Heart left ventricle (tissue), 16 donors: ENCODE results near the gene PDCD4. TPM values are rescaled to one million over a fixed set of nuclear protein-coding genes. Genes with fewer than 3 reads are reported as not detected.

Source experiments
- ATAC-seq, 4 donors: fragments of 200-7000 bp; cut with Tn5 transposase; one replicate each; pipeline ENCODE4 v1.9.1; 2020 to 2022; ENCODE audit warnings: moderate library complexity in 4 of 4, mild to moderate bottlenecking in 3 of 4, moderate number of reproducible peaks in 1 of 4
- DNase-seq, 5 donors: peaks; one replicate each; pipeline ENCODE4 v3.0.0-alpha.2; 2020
- H3K27ac ChIP-seq, 12 donors: fragments of 200-600 bp; sonication (generic) in 4 of 12; one replicate each; pipeline versions ENCODE4 v1.5.0 to v1.8.0; 2016 to 2022; ENCODE audit warnings: mild to moderate bottlenecking in 2 of 12
- H3K27me3 ChIP-seq, 9 donors: fragments of 200-600 bp; sonication (generic) in 2 of 9; one replicate each; pipeline versions ENCODE4 v1.5.1 to v1.8.0; 2016 to 2022; ENCODE audit warnings: mild to moderate bottlenecking in 3 of 9
- H3K36me3 ChIP-seq, 9 donors: fragments of 200-600 bp; sonication (generic) in 2 of 9; one replicate each; pipeline versions ENCODE4 v1.5.0 to v1.8.0; 2018 to 2022; ENCODE audit warnings: mild to moderate bottlenecking in 2 of 9
- H3K4me1 ChIP-seq, 12 donors: fragments of 200-600 bp; sonication (generic) in 4 of 12; one replicate each; pipeline versions ENCODE4 v1.5.0 to v1.8.0; 2016 to 2022; ENCODE audit warnings: mild to moderate bottlenecking in 3 of 12
- H3K4me3 ChIP-seq, 12 donors: fragments of 200-600 bp; sonication (generic) in 4 of 12; one replicate each; pipeline versions ENCODE4 v1.5.0 to v1.8.0; 2017 to 2022; ENCODE audit warnings: mild to moderate bottlenecking in 9 of 12, moderate library complexity in 4 of 12
- H3K9me3 ChIP-seq, 12 donors: fragments of 200-600 bp; sonication (generic) in 4 of 12; one replicate each; pipeline versions ENCODE4 v1.5.0 to v1.8.0; 2016 to 2022; ENCODE audit warnings: mild to moderate bottlenecking in 1 of 12
- POLR2A ChIP-seq, 2 donors: fragments of 450-650 bp; IDR thresholded peaks; one replicate each; pipeline ENCODE4 v1.6.1; 2017; ENCODE audit warnings: antibody characterized with exemption in 2 of 2, mild to moderate bottlenecking in 2 of 2, moderate library complexity in 2 of 2
- whole genome bisulfite sequencing, 4 donors: extraction: QIAGEN DNeasy Blood & Tissue Kit in 2 of 4; methylation state at CpG; one replicate each; pipeline versions ENCODE4 v1.1.5 to v1.1.7; 2013 to 2018; 5-methylcytosine and 5-hydroxymethylcytosine counted together
- intact Hi-C, 10 donors: fragments of 100-400 bp; cut with DNase I; formaldehyde crosslinking; loops; one replicate each; pipeline versions ENCODE4 v1.11.1 to v1.14.2; 2022
- polyA plus RNA-seq, 2 donors: library from polyadenylated mRNA; stranded (reverse); fragments of 200-250 nt; gene quantifications; one replicate each; pipeline ENCODE4 v1.2.3, GENCODE V29; 2013
- total RNA-seq, 9 donors: library from RNA; depleted of rRNA in 2 of 9; stranded (reverse); fragments of >200 nt in 2 of 9; fragmentation: NEBNext Ultra II Directional in 3 of 9; extraction: Animal tissue kit (Norgen Biotek cat#: 25700) in 3 of 9; gene quantifications; one replicate each; pipeline versions ENCODE4 v1.1.0 to v1.2.4, GENCODE V29; 2016 to 2023
- TF ChIP-seq, protein P1 (sequence below), 12 donors: fragments of 200-600 bp; sonication (generic) in 4 of 12; IDR thresholded peaks; one replicate each; pipeline versions ENCODE4 v1.5.0 to v1.8.0; 2018 to 2022; ENCODE audit warnings: antibody characterized with exemption in 12 of 12, mild to moderate bottlenecking in 5 of 12
- donor health status: ischemic (EF 13 %, LVEDD 7.1; RV severe dilation, severe dysfunction).
- donor health status: healthy with polysubstance abuse.
- donor health status: DM: no; HTN: yes; CAD: no.
- donor health status: DM: no; HTN: no; CAD: no.
- donor health status: ischemic (EF 25% LVEDD 6.9; RV normal size, moderate dysfunction).
- donor health status: ischemic (EF 25% LVEDD 5.7; RV mildly dilated, moderate dysfunction).
- donor health status: healthy.
- donor health status: DM: yes; HTN: yes; CAD: no.
- donor health status: ischemic (EF 35%, LVEDD 5.7; RV mildly dilated, moderate dysfunction).
- donor health status: nonischemic (EF 11% LVEDD 7.7; RV severe dilation, severe dysfunction).
- donor health status: DM: yes; HTN: yes; CAD: no.
- donor health status: PGD.
- donor health status: ischemic (EF 29% LVEDD 5.4; RV normal size, mild dysfunction).
- donor health status: nonischemic (EF 23%, LVEDD 6.1; RV moderate dilation, normal function).

The PDCD4 gene
- total and polyA plus RNA-seq, 11 donors, result 18.2 to 73.2 (median 42.6) TPM

- ATAC-seq, result no peak
- peak in 1 of 5 donors; percentile 16 for DNase-seq
- peaks cover 0 to 19% (median 0%) of the 10 kb centered on the region in 9 donors for H3K36me3 ChIP-seq
- no peak overlapping the region for H3K4me3 ChIP-seq
- H3K4me1 ChIP-seq, result peaks cover 0 to 24% (median 3%) of the 10 kb centered on the region in 12 donors
- TF ChIP-seq, protein P1, sequence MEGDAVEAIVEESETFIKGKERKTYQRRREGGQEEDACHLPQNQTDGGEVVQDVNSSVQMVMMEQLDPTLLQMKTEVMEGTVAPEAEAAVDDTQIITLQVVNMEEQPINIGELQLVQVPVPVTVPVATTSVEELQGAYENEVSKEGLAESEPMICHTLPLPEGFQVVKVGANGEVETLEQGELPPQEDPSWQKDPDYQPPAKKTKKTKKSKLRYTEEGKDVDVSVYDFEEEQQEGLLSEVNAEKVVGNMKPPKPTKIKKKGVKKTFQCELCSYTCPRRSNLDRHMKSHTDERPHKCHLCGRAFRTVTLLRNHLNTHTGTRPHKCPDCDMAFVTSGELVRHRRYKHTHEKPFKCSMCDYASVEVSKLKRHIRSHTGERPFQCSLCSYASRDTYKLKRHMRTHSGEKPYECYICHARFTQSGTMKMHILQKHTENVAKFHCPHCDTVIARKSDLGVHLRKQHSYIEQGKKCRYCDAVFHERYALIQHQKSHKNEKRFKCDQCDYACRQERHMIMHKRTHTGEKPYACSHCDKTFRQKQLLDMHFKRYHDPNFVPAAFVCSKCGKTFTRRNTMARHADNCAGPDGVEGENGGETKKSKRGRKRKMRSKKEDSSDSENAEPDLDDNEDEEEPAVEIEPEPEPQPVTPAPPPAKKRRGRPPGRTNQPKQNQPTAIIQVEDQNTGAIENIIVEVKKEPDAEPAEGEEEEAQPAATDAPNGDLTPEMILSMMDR (IDR thresholded peaks at IDR 0.05), result no peak
- TF ChIP-seq POLR2A (IDR thresholded peaks at IDR 0.05), result no peak
- H3K27me3 ChIP-seq, result no peaks in the 10 kb centered on the region
- peaks cover 0 to 12% (median 0%) of the 10 kb centered on the region in 12 donors for H3K9me3 ChIP-seq
- no peak overlapping the region for H3K27ac ChIP-seq
- intact Hi-C loops, result no loop called here
- WGBS, 4 donors, result 95 to 97% (median 96%) methylated on average over 4 of the region's 4 CpGs
Measured at GRCh38 chr10:110939419-110939818, 67.7 kb downstream of the PDCD4 start.

DNA sequence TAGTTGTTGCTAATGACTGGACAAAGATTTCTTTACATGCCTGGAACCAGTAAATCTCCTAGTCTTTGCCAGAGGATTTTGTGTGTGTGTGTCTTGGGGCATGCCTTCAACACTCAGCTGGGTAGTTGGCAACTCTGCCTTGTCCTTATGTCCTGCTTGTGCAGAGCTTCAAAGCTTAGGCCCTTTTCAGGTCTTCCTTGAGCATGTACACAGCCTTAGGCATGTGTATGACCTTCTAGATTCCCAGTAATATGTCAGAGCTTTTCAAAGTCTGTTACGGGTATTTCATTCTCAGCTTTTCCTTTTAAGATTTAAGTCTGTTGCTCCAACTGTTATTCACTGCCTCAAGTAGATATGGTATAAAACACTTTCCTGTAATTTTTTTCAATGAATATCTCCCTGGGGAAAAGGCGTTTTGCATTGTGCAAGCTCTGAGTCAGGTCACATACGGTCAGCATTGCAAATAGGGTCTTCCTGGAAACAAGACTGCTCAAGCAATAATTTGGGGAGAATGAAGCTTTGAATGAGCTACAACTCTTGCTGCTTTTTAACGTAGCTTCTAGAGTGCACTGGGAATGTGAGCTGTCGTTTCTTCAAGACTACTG, 73.2 kb downstream of the PDCD4 start:
- intact Hi-C loops, result no loop called here
- H3K36me3 ChIP-seq, result peaks cover 0 to 14% (median 0%) of the 10 kb centered on the region in 9 donors
- H3K27ac ChIP-seq, result peak overlapping the region in 1 of 12 donors; percentile 72
- 40 to 57% (median 48%) methylated on average over 5 of the region's 5 CpGs for WGBS, 4 donors
- DNase-seq (no peak), ATAC-seq (peak; percentile 41 to 77 (median 62))
- no peaks in the 10 kb centered on the region for H3K27me3 ChIP-seq
- H3K4me3 ChIP-seq, result no peak overlapping the region
- H3K9me3 ChIP-seq, result peaks cover 0 to 12% (median 0%) of the 10 kb centered on the region in 12 donors
- peaks cover 0 to 34% (median 17%) of the 10 kb centered on the region in 12 donors for H3K4me1 ChIP-seq
- TF ChIP-seq POLR2A (IDR thresholded peaks at IDR 0.05), result no peak
- TF ChIP-seq, protein P1 (IDR thresholded peaks at IDR 0.05), result no peak

- intact Hi-C loops, result no loop called here
- peaks cover 0 to 33% (median 17%) of the 10 kb centered on the region in 12 donors for H3K4me1 ChIP-seq
- peaks cover 0 to 12% (median 0%) of the 10 kb centered on the region in 12 donors for H3K9me3 ChIP-seq
- H3K36me3 ChIP-seq, result peaks cover 0 to 12% (median 0%) of the 10 kb centered on the region in 9 donors
- H3K27me3 ChIP-seq, result no peaks in the 10 kb centered on the region
- no peak for ATAC-seq
- H3K4me3 ChIP-seq, result no peak overlapping the region
- 71 to 90% (median 86%) methylated on average over 1 of the region's 1 CpG for WGBS, 4 donors
- DNase-seq, result no peak
- H3K27ac ChIP-seq, result no peak overlapping the region
- no peak for TF ChIP-seq POLR2A (IDR thresholded peaks at IDR 0.05)
- TF ChIP-seq, protein P1 (IDR thresholded peaks at IDR 0.05), result no peak
Measured at GRCh38 chr10:110946496-110946895, 74.8 kb downstream of the PDCD4 start.

DNA sequence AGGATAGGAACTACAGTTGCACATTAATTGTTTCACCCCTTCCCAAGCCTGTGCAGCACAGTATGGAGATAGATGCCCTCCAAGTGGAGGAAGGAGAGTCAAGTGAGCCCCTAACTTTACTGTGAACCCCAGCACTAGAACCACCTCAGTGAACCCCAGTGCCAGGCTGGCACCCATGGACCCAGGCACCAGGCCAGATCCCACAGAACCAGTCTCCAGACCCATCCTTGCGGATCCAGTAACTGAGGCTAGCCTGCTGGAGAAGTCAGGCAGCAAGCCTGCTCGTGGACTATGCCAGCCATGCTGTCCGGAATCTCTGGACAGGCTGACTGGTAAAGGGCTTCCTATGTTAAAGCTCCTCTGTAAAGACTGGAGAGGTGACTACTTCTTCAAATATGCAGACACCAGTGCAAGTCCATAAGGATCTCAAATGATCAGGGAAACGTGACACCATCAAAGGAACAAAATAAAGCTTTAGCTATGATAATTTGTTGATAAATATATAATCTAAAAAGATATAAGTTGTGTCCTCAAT, 75.4 kb downstream of the PDCD4 start:
- intact Hi-C loops, result no loop called here
- peaks cover 0 to 10% (median 0%) of the 10 kb centered on the region in 9 donors for H3K36me3 ChIP-seq
- H3K27me3 ChIP-seq, result no peaks in the 10 kb centered on the region
- WGBS, 4 donors, result 73 to 88% (median 85%) methylated on average over 4 of the region's 4 CpGs
- TF ChIP-seq, protein P1 (IDR thresholded peaks at IDR 0.05), result no peak
- TF ChIP-seq POLR2A (IDR thresholded peaks at IDR 0.05), result no peak
- no peak overlapping the region for H3K27ac ChIP-seq
- DNase-seq (no peak), ATAC-seq (no peak)
- H3K9me3 ChIP-seq, result peaks cover 0 to 10% (median 0%) of the 10 kb centered on the region in 12 donors
- peaks cover 0 to 33% (median 17%) of the 10 kb centered on the region in 12 donors for H3K4me1 ChIP-seq
- no peak overlapping the region for H3K4me3 ChIP-seq

Other genes starting within 250 kb of the PDCD4 start
- 100 to 1,000 TPM in 4 of 9 donors, 10 to 100 TPM in 5; 73.0 to 152 (median 96.9) TPM for gene RBM20, start 227.6 kb upstream of the PDCD4 start, total RNA-seq
- gene RBM20, start 227.6 kb upstream of the PDCD4 start, polyA plus RNA-seq, result 10 to 100 TPM; 29.9 to 53.5 TPM
- 10 to 100 TPM; 19.3 to 32.4 (median 25.2) TPM for gene BBIP1, start 47.3 kb downstream of the PDCD4 start, total RNA-seq
- 10 to 100 TPM; 26.6 to 29.5 TPM for gene BBIP1, start 47.3 kb downstream of the PDCD4 start, polyA plus RNA-seq
- gene SHOC2, start 47.7 kb downstream of the PDCD4 start, total RNA-seq, result 10 to 100 TPM; 31.0 to 58.4 (median 45.4) TPM
- 10 to 100 TPM; 17.9 to 31.6 TPM for gene SHOC2, start 47.7 kb downstream of the PDCD4 start, polyA plus RNA-seq
- gene ADRA2A, start 205.1 kb downstream of the PDCD4 start, total RNA-seq, result 1 to 10 TPM in 4 of 9 donors, under 1 TPM in 5; 0.19 to 3.9 (median 0.45) TPM
- gene ADRA2A, start 205.1 kb downstream of the PDCD4 start, polyA plus RNA-seq, result under 1 TPM; 0.19 to 0.36 TPM